ENCODE results near the gene TTLL5.
"Not testable (repeated sequence)": the region's sequence is repeated elsewhere in the genome, so short reads cannot be mapped to it uniquely, and the experiment has no call there.

Gene TTLL5

GRCh38 chr14:75920421-75920820, 259.4 kb downstream of the TTLL5 start:
- DNase-seq = not testable (repeated sequence)

DNA sequence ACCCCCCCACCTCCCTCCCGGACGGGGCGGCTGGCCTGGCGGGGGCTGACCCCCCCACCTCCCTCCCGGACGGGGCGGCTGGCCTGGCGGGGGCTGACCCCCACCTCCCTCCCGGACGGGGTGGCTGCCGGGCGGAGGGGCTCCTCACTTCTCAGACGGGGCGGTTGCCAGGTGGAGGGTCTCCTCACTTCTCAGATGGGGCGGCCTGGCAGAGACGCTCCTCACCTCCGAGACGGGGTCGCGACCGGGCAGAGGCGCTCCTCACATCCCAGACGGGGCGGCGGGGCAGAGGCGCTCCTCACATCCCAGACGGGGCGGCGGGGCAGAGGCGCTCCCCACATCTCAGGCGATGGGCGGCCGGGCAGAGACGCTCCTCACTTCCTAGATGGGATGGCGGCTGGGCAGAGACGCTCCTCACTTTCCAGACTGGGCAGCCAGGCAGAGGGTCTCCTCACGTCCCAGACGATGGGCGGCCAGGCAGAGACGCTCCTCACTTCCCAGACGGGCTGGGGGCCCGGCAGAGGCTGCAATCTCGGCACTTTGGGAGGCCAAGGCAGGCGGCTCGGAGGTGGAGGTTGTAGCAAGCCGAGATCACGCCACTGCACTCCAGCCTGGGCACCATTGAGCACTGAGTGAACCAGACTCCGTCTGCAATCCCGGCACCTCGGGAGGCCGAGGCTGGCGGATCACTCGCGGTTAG, 264.2 kb downstream of the TTLL5 start:
- DNase-seq = not testable (repeated sequence)

DNA sequence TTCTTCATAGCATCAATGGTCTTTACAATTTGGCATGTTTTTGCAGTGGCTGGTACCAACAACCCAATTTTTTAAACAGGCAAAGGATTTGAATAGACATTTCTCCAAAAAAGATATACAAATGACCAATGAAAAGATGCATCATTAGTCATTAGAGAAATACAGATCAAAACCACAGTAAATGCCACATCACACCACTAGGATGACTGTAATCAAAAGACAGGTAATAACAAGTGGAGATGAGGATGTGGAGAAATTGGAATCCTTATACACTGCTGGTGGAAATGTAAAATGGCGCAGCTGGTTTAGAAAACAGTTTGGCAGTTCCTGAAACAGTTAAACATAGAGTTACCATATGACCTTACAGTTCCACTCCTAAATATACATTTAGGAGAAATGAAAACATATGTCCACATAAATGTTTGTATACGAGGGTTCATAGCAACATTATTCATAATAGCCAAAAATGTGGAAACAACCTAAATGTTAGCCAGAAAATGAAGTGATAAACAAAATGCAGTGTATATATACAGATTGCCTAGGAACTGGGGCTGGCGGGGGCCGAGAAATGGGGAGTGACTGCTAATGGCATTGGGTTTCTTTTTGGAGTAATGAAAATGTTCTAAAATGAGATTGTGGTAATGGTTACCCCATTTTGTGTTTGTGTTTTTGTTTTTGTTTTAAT, 265.5 kb downstream of the TTLL5 start:
- DNase-seq = no peak

GRCh38 chr14:75927564-75928087, 266.6 kb downstream of the TTLL5 start:
- no peak for DNase-seq

DNA sequence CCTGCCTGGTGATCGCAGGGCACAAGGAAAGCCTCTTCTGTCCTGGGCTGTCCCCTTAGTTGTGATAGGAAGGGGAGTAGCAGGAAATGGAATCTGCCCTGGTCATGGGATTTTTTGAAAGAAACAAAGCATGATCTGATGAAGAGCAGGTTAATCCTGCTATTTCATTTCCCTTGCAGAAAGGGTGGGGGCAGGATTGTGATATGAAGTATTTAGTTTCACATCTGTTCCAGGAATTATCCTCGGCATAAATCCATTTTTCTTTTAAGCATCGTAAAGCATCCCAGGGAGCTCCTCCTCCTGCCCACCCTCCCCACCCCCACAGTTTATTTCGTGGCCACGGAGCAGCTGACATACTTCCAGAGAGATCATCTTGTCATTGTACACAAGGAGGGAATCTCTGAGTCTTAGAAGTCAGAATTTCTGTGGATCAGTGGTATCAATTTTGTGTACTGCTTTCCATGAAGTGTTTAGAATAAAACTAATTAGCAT, 267.7 kb downstream of the TTLL5 start:
- no peak for DNase-seq

- no peak for DNase-seq
Observed at GRCh38 chr14:75933712-75934296, 272.8 kb downstream of the TTLL5 start.

- DNase-seq = no peak
Observed at GRCh38 chr14:75934998-75935628, 274.1 kb downstream of the TTLL5 start.

- DNase-seq = no peak
Observed at GRCh38 chr14:75939200-75939599, 278.2 kb downstream of the TTLL5 start.

- no peak for DNase-seq
Observed at GRCh38 chr14:75941030-75941429, 280.0 kb downstream of the TTLL5 start.

GRCh38 chr14:75944607-75945241, 283.7 kb downstream of the TTLL5 start:
- no peak for DNase-seq

DNA sequence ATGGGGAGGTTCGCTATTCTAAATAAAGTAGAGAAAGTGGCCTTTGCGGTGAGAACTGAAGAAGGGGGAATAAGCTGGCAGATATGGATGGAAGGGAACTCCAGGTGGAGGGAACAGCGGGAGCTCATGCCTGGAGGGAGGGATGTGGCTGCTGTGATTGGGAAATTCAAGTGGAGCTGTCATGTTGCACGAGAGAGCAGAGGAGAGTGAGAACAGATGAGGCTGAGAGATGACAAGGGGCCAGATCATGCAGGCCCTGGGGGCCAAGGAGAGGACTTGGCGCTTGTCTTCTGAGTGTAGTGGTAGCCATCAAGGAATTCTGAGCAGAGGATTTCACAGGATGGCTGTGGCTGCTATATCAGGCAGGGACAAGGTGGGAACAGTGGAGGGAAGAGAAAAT, 285.7 kb downstream of the TTLL5 start:
- no peak for DNase-seq

- DNase-seq = no peak
Observed at GRCh38 chr14:75952489-75952888, 291.4 kb downstream of the TTLL5 start.

GRCh38 chr14:75959031-75959430, 298.0 kb downstream of the TTLL5 start:
- DNase-seq = no peak

DNA sequence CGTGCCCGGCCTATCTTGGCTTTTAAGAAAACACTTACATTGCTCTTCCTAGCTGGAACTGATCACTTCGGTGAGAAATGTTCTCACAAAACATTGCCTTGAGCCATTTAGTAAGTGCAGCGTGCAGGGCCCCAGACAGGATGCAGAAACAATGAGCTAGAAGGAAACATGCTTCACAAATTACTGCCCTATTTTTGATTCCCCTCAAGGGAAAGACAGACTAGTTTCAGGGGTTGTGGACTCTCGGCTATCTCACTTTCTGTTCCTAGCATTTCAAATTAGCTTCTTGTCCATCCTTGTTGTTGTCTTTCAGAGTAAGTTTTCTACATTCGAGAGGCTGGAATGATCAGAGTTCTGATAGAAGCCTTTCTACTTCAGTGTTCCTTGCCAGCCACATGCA, 299.2 kb downstream of the TTLL5 start:
- no peak for DNase-seq

- DNase-seq = no peak
Observed at GRCh38 chr14:75961662-75962061, 300.6 kb downstream of the TTLL5 start.

DNA sequence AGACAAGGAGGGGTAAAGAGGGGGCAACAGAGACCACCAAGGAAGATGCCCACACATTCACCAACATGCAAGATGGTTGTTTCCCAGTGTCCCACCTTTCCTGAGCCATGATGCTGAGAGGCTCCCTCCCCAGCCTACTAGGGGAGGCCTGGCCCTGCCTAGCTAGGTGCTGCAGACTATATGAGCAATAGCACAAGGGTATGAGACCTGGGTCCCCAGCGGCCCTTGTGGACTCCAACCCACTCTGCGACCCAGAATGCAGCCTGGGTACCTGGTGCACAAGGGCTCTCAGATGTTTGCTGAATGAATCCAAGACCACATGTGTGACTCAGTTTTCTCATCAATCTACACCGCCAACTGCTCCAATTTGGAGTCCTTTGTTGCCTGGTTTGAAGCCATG, 306.8 kb downstream of the TTLL5 start:
- no peak for DNase-seq

DNA sequence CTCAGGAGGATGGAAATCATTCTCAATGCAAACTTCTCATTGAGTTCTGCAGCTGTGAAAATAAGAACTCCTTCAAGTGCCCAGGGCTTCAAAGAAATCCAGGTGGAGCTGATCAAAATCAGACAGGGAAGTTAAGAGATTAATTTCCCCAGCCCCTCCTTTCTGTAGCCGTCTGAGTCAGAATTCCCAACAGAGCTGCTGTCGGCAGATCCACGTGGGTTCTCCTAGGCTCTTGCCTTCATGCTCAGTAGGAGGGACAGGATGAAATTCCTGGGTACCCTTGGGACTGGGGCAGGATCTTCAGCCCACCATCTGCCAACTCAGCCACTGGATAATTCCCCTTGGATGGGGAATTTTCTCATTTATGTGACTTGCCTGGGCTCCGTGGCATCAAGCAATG, 307.4 kb downstream of the TTLL5 start:
- DNase-seq = no peak

DNA sequence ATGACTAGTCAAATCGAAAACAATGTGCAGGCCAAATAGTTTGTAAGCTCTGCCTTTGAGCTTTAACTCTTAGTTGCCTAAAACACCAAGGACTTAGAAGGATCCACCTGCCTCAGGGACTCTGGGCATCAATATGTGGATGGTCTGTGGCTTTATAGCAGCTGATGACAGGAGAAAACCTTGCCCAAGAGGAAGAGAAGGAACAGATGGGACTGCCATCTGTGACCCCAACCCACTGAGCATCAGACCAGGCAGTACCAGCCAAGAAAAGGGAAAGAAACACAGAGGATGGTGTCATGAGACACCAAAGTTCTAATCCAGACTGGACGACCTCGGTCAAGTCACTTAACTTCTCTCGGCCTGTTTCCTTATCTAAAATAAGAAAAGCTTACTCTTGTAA, 308.1 kb downstream of the TTLL5 start:
- no peak for DNase-seq

DNA sequence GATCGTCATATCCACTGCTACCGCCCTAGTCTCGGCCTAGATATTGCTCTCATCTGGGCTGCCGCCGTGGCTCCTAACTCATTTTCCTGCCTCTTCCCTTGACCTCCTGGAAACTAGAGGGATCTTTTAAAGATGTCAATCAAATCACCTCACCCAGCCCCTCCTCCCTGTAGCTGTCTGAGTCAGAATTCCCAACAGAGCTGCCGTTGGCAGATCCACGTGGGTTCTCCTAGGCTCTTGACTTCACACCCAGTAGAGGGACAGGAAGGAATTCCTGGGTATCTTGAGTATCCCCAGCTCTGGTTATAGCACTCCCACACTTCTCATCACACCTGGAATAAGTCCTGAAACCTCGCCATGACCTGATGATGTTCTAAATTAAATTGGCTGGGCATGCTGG, 308.8 kb downstream of the TTLL5 start:
- DNase-seq = no peak

GRCh38 chr14:75970989-75971388, 309.9 kb downstream of the TTLL5 start:
- no peak for DNase-seq

DNA sequence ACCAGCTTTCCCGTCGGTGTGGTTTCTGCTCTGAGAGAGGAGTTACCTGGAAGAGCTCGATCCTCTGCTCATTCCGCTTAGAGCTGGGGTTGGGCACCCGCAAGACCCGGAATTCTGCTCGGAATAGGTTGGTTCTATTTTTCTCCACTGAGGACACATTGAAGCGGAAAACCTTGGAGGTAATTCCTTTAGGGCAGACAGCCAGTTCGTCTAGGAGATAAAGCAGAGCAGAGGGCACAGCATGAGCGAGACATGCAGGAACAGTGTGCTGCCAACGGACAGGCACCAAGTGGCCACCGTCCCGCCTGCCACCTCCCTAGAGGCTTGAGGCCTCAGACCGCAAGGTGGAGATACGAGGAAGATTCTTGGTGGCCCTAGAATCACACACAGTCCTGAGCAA, 310.5 kb downstream of the TTLL5 start:
- no peak for DNase-seq

DNA sequence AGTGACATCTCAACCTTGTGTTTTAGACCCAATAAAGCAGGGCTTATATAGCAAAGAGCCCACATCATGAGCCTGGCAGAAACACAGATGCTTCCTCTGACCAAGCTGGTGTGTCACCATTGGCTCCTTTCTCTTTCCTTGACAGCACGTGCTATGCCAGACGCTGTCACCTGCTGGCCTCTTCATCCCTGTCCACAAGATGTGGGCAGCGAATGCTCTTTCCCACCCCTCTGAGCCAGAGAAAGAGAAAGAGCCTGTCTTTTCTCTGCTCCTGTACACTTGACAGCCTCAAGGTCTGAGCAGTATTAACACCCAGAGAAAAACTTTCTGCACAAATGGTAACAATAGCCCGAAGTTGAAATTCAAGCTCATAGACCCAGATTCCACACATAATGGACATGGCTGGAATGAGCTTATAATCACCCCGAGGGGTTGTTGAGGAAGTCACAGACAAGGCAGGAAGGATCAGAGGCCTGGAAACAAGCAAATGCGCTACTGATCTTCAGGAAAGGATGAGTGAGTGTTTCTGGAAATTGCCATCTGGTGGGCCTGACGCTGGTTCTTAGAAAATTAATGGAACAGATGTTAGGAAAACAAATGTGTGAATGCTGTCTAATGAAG, 311.9 kb downstream of the TTLL5 start:
- no peak for DNase-seq

Data from suppressor macrophage (primary cell).